AG09319 (cell line): Measurements from ENCODE around the gene PTAR1.
"Not testable (repeated sequence)": the region's sequence is repeated elsewhere in the genome, so short reads cannot be mapped to it uniquely, and the experiment has no call there.

ENCODE experiments used
- DNase-seq: peaks from one replicate; pipeline ENCODE4 v3.0.0-alpha.2; 2010; ENCODE audit warnings: low read depth; ENCODE audit errors: extremely low read depth
- TF ChIP-seq, protein P1 (sequence below): IDR thresholded peaks from 2 replicates; pipeline ENCODE4 v1.5.1; 2011; ENCODE audit warnings: low read depth, mild to moderate bottlenecking, inconsistent platforms, low read length, moderate library complexity

PTAR1 gene

GRCh38 chr9:69759421-69760277 lies at the start of gene PTAR1:
PTAR1 (minus strand) TSS chr9:69760011; CDS start chr9:69759938, 73 bp downstream.
- TF ChIP-seq, protein P1, sequence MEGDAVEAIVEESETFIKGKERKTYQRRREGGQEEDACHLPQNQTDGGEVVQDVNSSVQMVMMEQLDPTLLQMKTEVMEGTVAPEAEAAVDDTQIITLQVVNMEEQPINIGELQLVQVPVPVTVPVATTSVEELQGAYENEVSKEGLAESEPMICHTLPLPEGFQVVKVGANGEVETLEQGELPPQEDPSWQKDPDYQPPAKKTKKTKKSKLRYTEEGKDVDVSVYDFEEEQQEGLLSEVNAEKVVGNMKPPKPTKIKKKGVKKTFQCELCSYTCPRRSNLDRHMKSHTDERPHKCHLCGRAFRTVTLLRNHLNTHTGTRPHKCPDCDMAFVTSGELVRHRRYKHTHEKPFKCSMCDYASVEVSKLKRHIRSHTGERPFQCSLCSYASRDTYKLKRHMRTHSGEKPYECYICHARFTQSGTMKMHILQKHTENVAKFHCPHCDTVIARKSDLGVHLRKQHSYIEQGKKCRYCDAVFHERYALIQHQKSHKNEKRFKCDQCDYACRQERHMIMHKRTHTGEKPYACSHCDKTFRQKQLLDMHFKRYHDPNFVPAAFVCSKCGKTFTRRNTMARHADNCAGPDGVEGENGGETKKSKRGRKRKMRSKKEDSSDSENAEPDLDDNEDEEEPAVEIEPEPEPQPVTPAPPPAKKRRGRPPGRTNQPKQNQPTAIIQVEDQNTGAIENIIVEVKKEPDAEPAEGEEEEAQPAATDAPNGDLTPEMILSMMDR = no peak
- peak; percentile 64 for DNase-seq

GRCh38 chr9:69809304-69809863 lies 49.6 kb upstream of the PTAR1 start:
- TF ChIP-seq, protein P1 = peak; percentile 27
- DNase-seq = no peak

DNA sequence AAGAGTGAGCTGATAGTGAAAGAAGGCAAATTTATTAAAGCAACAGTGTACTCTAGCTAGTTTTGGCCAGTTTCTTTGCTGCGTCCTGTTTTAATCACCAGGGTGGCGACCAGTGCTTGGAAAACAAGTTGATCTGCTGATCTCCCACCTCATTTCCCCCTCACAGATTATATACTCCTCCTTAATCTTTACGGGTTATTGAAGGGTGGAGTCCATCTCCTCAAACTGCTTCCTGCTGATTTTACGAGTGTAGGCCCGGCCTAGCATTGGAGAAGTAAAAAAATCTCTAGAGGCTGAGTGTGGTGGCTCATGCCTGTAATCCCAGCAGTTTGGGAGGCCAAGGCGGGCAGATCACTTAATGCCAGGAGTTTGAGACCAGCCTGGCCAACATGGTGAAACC lies 46.8 kb upstream of the PTAR1 start:
- DNase-seq = no peak
- TF ChIP-seq, protein P1 = no peak

DNA sequence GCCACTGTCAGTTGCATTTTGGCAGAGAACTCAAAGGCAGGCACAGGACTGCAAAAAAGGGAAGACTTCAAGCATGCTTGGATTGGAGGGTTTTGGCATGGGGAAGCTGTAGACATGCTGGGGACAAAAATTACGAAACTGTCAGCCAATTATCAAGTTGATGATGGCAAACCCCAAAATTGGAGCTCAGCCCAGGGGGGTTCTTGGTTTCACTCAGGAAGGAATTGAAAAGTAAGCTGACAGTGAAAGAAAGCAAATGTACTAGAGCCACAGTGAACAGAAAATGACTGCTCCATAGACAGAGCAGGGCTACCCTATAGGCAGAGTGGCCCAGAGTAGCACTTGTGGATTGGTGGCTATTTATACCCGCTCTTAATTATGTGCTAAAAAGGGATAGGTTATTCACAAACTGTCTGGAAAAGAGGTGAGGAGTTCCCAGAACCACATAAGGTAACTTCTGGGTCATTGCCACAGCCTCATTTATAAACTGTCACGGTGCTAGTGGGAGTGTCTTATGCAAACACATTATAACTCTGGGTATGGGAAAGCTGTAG lies 46.2 kb upstream of the PTAR1 start:
- no peak for DNase-seq
- TF ChIP-seq, protein P1 = no peak

GRCh38 chr9:69801989-69802388 lies 42.2 kb upstream of the PTAR1 start:
- DNase-seq = no peak
- TF ChIP-seq, protein P1 = no peak

GRCh38 chr9:69800027-69800426 lies 40.2 kb upstream of the PTAR1 start:
- DNase-seq = not testable (repeated sequence)

- not testable (repeated sequence) for DNase-seq
Observed at GRCh38 chr9:69799521-69799920, 39.7 kb upstream of the PTAR1 start.

- no peak for DNase-seq
- TF ChIP-seq, protein P1 = no peak
Observed at GRCh38 chr9:69798744-69799143, 38.9 kb upstream of the PTAR1 start.
